ENCODE results near the gene USP19.

GRCh38 chr3:49104427-49105291, 16.0 kb downstream of the USP19 start, which contains the start of gene QARS1:
- TF ChIP-seq CTCF (IDR thresholded peaks at IDR 0.05): no peak
- TF ChIP-seq EP300 (IDR thresholded peaks at IDR 0.05): no peak

Data from upper lobe of left lung (tissue), 4 donors.